HG02642 (cell line): Measurements from ENCODE around the gene LETM1.

Experiments used
- ATAC-seq: cut with Tn5 transposase; IDR thresholded peaks from one replicate; pipeline ENCODE4 v1.9.1; 2021; ENCODE audit warnings: mild to moderate bottlenecking; ENCODE audit not compliant: unreplicated experiment, poor library complexity

LETM1 gene

GRCh38 chr4:1798580-1799386 lies 57.2 kb downstream of the LETM1 start:
- ATAC-seq = no peak

- ATAC-seq = no peak
Measured at GRCh38 chr4:1797861-1798579, 57.9 kb downstream of the LETM1 start.

GRCh38 chr4:1797298-1797860 lies 58.6 kb downstream of the LETM1 start:
- no peak for ATAC-seq

GRCh38 chr4:1796486-1797204 lies 59.3 kb downstream of the LETM1 start:
- no peak for ATAC-seq

- no peak for ATAC-seq
Measured at GRCh38 chr4:1795299-1796195, 60.4 kb downstream of the LETM1 start.

GRCh38 chr4:1794809-1795298 lies 61.1 kb downstream of the LETM1 start:
- ATAC-seq = no peak

- no peak for ATAC-seq
Measured at GRCh38 chr4:1793940-1794808, 61.8 kb downstream of the LETM1 start.

GRCh38 chr4:1793496-1793840 lies 62.5 kb downstream of the LETM1 start:
- no peak for ATAC-seq

- ATAC-seq = no peak
Measured at GRCh38 chr4:1792832-1793495, 63.0 kb downstream of the LETM1 start, which contains the start of gene FGFR3. FGFR3 (plus strand) TSS chr4:1793293; CDS start chr4:1793935, 642 bp downstream.

- ATAC-seq = no peak
Measured at GRCh38 chr4:1792158-1792831, 63.7 kb downstream of the LETM1 start.

GRCh38 chr4:1790005-1790404 lies 66.0 kb downstream of the LETM1 start:
- no peak for ATAC-seq

- ATAC-seq = no peak
Measured at GRCh38 chr4:1789552-1789951, 66.4 kb downstream of the LETM1 start.

- no peak for ATAC-seq
Measured at GRCh38 chr4:1788254-1788973, 67.5 kb downstream of the LETM1 start.

GRCh38 chr4:1787411-1788077 lies 68.4 kb downstream of the LETM1 start:
- no peak for ATAC-seq

GRCh38 chr4:1786544-1787362 lies 69.2 kb downstream of the LETM1 start:
- no peak for ATAC-seq

GRCh38 chr4:1785592-1785991 lies 70.4 kb downstream of the LETM1 start:
- no peak for ATAC-seq
